WTC11 (cell line): Measurements from ENCODE around the gene ISG20L2. TPM values are rescaled to one million over a fixed set of nuclear protein-coding genes. Genes with fewer than 3 reads are reported as not detected.
A peak's percentile ranks its signal among the peaks of the same experiment; 100 is the strongest.

Experiments used
- ATAC-seq: fragments of 200-7000 bp; cut with Tn5 transposase; 2 replicates; pipeline ENCODE4 v1.10.0; 2021; ENCODE audit warnings: mild to moderate bottlenecking, moderate library complexity
- CTCF ChIA-PET: fragments of 300-600 bp; sonication (Branson Sonifier 250); formaldehyde crosslinking; loops from one replicate; lab custom pipeline; 2021; ENCODE audit warnings: antibody characterized with exemption; lab: Charles Lee
- POLR2A ChIA-PET: fragments of 350-600 bp; sonication (Branson Sonifier 250); formaldehyde crosslinking; loops from one replicate; lab custom pipeline; 2021; ENCODE audit warnings: antibody characterized with exemption; lab: Charles Lee
- DNase-seq: peaks from one replicate; pipeline ENCODE4 v3.0.0; 2021; ENCODE audit warnings: low spot score
- H3K27ac Mint-ChIP-seq: 2 replicates; pipeline ENCODE4 v1.8.0; 2021; ENCODE audit warnings: mixed read lengths
- H3K27me3 Mint-ChIP-seq: 2 replicates; pipeline ENCODE4 v1.8.0; 2021; ENCODE audit warnings: low read depth, mild to moderate bottlenecking, moderate library complexity, mixed read lengths
- H3K36me3 Mint-ChIP-seq: 2 replicates; pipeline ENCODE4 v1.8.0; 2021; ENCODE audit warnings: mixed read lengths
- H3K4me1 Mint-ChIP-seq: 2 replicates; pipeline ENCODE4 v1.8.0; 2022; ENCODE audit warnings: mixed read lengths
- H3K4me3 Mint-ChIP-seq: 2 replicates; pipeline ENCODE4 v1.8.0; 2021; ENCODE audit warnings: mild to moderate bottlenecking, moderate library complexity, mixed read lengths
- H3K9me3 Mint-ChIP-seq: 2 replicates; pipeline ENCODE4 v1.8.0; 2021; ENCODE audit warnings: mixed read lengths
- ATF3 ChIP-seq: sonication (generic); formaldehyde crosslinking; conservative IDR thresholded peaks from 2 replicates; pipeline ENCODE4 v1.8.1; 2022; ENCODE audit warnings: mild to moderate bottlenecking, missing genetic modification reagents
- CREM ChIP-seq: sonication (generic); formaldehyde crosslinking; IDR thresholded peaks from 2 replicates; pipeline ENCODE4 v1.8.1; 2022; ENCODE audit warnings: mild to moderate bottlenecking, missing genetic modification reagents, moderate library complexity
- ERG ChIP-seq: fragments of 250-450 bp; sonication (Bioruptor Pico); IDR thresholded peaks from 2 replicates; pipeline ENCODE4 v1.8.0; 2021; ENCODE audit warnings: mild to moderate bottlenecking
- ETV6 ChIP-seq: sonication (generic); formaldehyde crosslinking; IDR thresholded peaks from 2 replicates; pipeline ENCODE4 v1.8.1; 2022; ENCODE audit warnings: mild to moderate bottlenecking, missing genetic modification reagents
- FOXK1 ChIP-seq: sonication (generic); formaldehyde crosslinking; IDR thresholded peaks from 2 replicates; pipeline ENCODE4 v1.8.0; 2022; ENCODE audit warnings: mild to moderate bottlenecking, moderate library complexity, missing genetic modification reagents
- FOXP4 ChIP-seq: sonication (generic); formaldehyde crosslinking; IDR thresholded peaks from 2 replicates; pipeline ENCODE4 v1.8.0; 2022; ENCODE audit warnings: mild to moderate bottlenecking, missing genetic modification reagents
- HMGXB4 ChIP-seq: sonication (generic); formaldehyde crosslinking; IDR thresholded peaks from 2 replicates; pipeline ENCODE4 v1.8.1; 2023; ENCODE audit warnings: mild to moderate bottlenecking, moderate library complexity, missing genetic modification reagents
- KAT7 ChIP-seq: sonication (generic); formaldehyde crosslinking; IDR thresholded peaks from 2 replicates; pipeline ENCODE4 v1.8.1; 2023; ENCODE audit warnings: missing genetic modification reagents, mild to moderate bottlenecking, borderline replicate concordance
- MAX ChIP-seq: sonication (generic); formaldehyde crosslinking; IDR thresholded peaks from 2 replicates; pipeline ENCODE4 v1.8.0; 2022; ENCODE audit warnings: mild to moderate bottlenecking, missing genetic modification reagents
- MLX ChIP-seq: sonication (generic); formaldehyde crosslinking; IDR thresholded peaks from 2 replicates; pipeline ENCODE4 v1.8.1; 2023; ENCODE audit warnings: mild to moderate bottlenecking, missing genetic modification reagents, moderate library complexity
- MYBL2 ChIP-seq: sonication (generic); formaldehyde crosslinking; IDR thresholded peaks from 2 replicates; pipeline ENCODE4 v1.8.1; 2023; ENCODE audit warnings: mild to moderate bottlenecking, moderate library complexity, missing genetic modification reagents
- NFYB ChIP-seq: sonication (generic); formaldehyde crosslinking; conservative IDR thresholded peaks from 2 replicates; pipeline ENCODE4 v1.8.0; 2022; ENCODE audit warnings: low read depth, missing genetic modification reagents
- NR2C2 ChIP-seq: sonication (generic); formaldehyde crosslinking; IDR thresholded peaks from 2 replicates; pipeline ENCODE4 v1.8.0; 2022; ENCODE audit warnings: mild to moderate bottlenecking, missing genetic modification reagents
- PRRX2 ChIP-seq: fragments of 250-450 bp; sonication (Bioruptor Pico); IDR thresholded peaks from 2 replicates; pipeline ENCODE4 v1.8.0; 2021; ENCODE audit warnings: mild to moderate bottlenecking
- RORB ChIP-seq: fragments of 250-450 bp; sonication (Bioruptor Pico); IDR thresholded peaks from 2 replicates; pipeline ENCODE4 v1.9.0; 2021; ENCODE audit warnings: mild to moderate bottlenecking
- SOX15 ChIP-seq: fragments of 250-450 bp; sonication (Bioruptor Pico); IDR thresholded peaks from 2 replicates; pipeline ENCODE4 v1.9.0; 2021; ENCODE audit warnings: mild to moderate bottlenecking
- TP53 ChIP-seq: sonication (generic); formaldehyde crosslinking; IDR thresholded peaks from 2 replicates; pipeline ENCODE4 v1.8.1; 2023; ENCODE audit warnings: mild to moderate bottlenecking, missing genetic modification reagents
- ZNF219 ChIP-seq: sonication (generic); formaldehyde crosslinking; IDR thresholded peaks from 2 replicates; pipeline ENCODE4 v1.8.0; 2023; ENCODE audit warnings: missing genetic modification reagents, mild to moderate bottlenecking, borderline replicate concordance
- ZNF232 ChIP-seq: sonication (generic); formaldehyde crosslinking; IDR thresholded peaks from 2 replicates; pipeline ENCODE4 v1.8.0; 2022; ENCODE audit warnings: mild to moderate bottlenecking, missing genetic modification reagents
- ZNF396 ChIP-seq: fragments of 250-450 bp; sonication (Bioruptor Pico); IDR thresholded peaks from 2 replicates; pipeline ENCODE4 v1.8.0; 2021; ENCODE audit warnings: mild to moderate bottlenecking, moderate library complexity, borderline replicate concordance
- ZNF416 ChIP-seq: fragments of 250-450 bp; sonication (Bioruptor Pico); IDR thresholded peaks from 2 replicates; pipeline ENCODE4 v1.9.0; 2021; ENCODE audit warnings: mild to moderate bottlenecking, inconsistent platforms
- ZNF423 ChIP-seq: fragments of 250-450 bp; sonication (Bioruptor Pico); IDR thresholded peaks from 2 replicates; pipeline ENCODE4 v2.1.2; 2022; ENCODE audit warnings: mild to moderate bottlenecking, moderate library complexity
- ZNF425 ChIP-seq: fragments of 250-450 bp; sonication (Bioruptor Pico); conservative IDR thresholded peaks from 2 replicates; pipeline ENCODE4 v1.9.0; 2021; ENCODE audit warnings: mild to moderate bottlenecking
- total RNA-seq: library from RNA; stranded (reverse); gene quantifications from 3 replicates; pipeline ENCODE4 v1.2.3, GENCODE V29; 2021

ISG20L2 gene
- total RNA-seq, 1 experiment from 2014 or later: 43.8 TPM

- TF ChIP-seq MLX (CRISPR knock-in tag): no peak
- no peak for TF ChIP-seq ATF3 (CRISPR knock-in tag)
- TF ChIP-seq KAT7: 0 out of 2 replicates have a peak, but pooled peaks have one; percentile 18
- TF ChIP-seq ZNF396 (CRISPR knock-in tag): no peak
- TF ChIP-seq FOXP4 (CRISPR knock-in tag): 0 out of 2 replicates have a peak, but pooled peaks have one; percentile 6
- no peak for TF ChIP-seq TP53
- TF ChIP-seq SOX15: no peak
- no peak for TF ChIP-seq RORB (CRISPR knock-in tag)
Observed at GRCh38 chr1:156706657-156707416, 21.7 kb downstream of the ISG20L2 start (continued).

GRCh38 chr1:156705918-156706656, 22.5 kb downstream of the ISG20L2 start:
- Mint-ChIP-seq H3K36me3 (peaks cover 7% of the 10 kb centered on the region), H3K27ac (peak overlapping the region; percentile 96), H3K27me3 (peaks cover 23% of the 10 kb centered on the region), H3K4me1 (peaks cover 62% of the 10 kb centered on the region), H3K9me3 (no peaks in the 10 kb centered on the region), H3K4me3 (peak overlapping the region; percentile 84)
- CTCF ChIA-PET: interaction anchor here (0.6 to 25.2 kb wide), 46 partner anchors 9 to 249 kb away, joined by 3 to 1553 read pairs (median 6); partner anchors contain the start of genes BCAN, HAPLN2, HDGF and INSRR
- POLR2A ChIA-PET: interaction anchor here (0.5 to 5.4 kb wide), 18 partner anchors 9 to 82 kb away, joined by 3 to 195 read pairs (median 6); partner anchors contain the start of genes HDGF, ISG20L2, METTL25B and MRPL24
- ATAC-seq: peak; percentile 45
- DNase-seq: peak; percentile 94
- peak; percentile 17; the same call in 1 of the 2 replicates for TF ChIP-seq FOXP4 (CRISPR knock-in tag)
- TF ChIP-seq ZNF423 (CRISPR knock-in tag): peak; percentile 97
- 0 out of 2 replicates have a peak, but pooled peaks have one; percentile 36 for TF ChIP-seq PRRX2 (CRISPR knock-in tag)
- peak; percentile 21; the same call in 1 of the 2 replicates for TF ChIP-seq CREM (CRISPR knock-in tag)
- TF ChIP-seq FOXK1 (CRISPR knock-in tag): peak; percentile 53; the same call in 1 of the 2 replicates
- TF ChIP-seq MAX: peak; percentile 11; the same call in 1 of the 2 replicates
- no peak for TF ChIP-seq ZNF425 (CRISPR knock-in tag)
- TF ChIP-seq NFYB: no peak
- TF ChIP-seq ERG (CRISPR knock-in tag): 0 out of 2 replicates have a peak, but pooled peaks have one; percentile 27
- TF ChIP-seq MYBL2 (CRISPR knock-in tag): peak; percentile 49; the same call in 1 of the 2 replicates
- 0 out of 2 replicates have a peak, but pooled peaks have one; percentile 55 for TF ChIP-seq ZNF232
- 0 out of 2 replicates have a peak, but pooled peaks have one; percentile 48 for TF ChIP-seq ETV6
- TF ChIP-seq HMGXB4 (CRISPR knock-in tag): peak; percentile 72; the same call in 1 of the 2 replicates
- TF ChIP-seq ZNF416: 0 out of 2 replicates have a peak, but pooled peaks have one; percentile 64
- TF ChIP-seq ZNF219 (CRISPR knock-in tag): 0 out of 2 replicates have a peak, but pooled peaks have one; percentile 39
- peak; percentile 15; the same call in 1 of the 2 replicates for TF ChIP-seq NR2C2
